HG03064 (cell line): ENCODE measurements around the gene HAPLN2.

Source experiments
- ATAC-seq: cut with Tn5 transposase; IDR thresholded peaks from one replicate; pipeline ENCODE4 v1.9.1; 2021; ENCODE audit warnings: low read depth; ENCODE audit not compliant: unreplicated experiment

HAPLN2 gene

GRCh38 chr1:156643049-156643777 lies 24.0 kb downstream of the HAPLN2 start:
- no peak for ATAC-seq

GRCh38 chr1:156643778-156644092 lies 24.5 kb downstream of the HAPLN2 start:
- ATAC-seq = no peak

- no peak for ATAC-seq
Observed at GRCh38 chr1:156644146-156644545, 24.9 kb downstream of the HAPLN2 start.

- ATAC-seq = no peak
Observed at GRCh38 chr1:156644640-156645039, 25.4 kb downstream of the HAPLN2 start.

- no peak for ATAC-seq
Observed at GRCh38 chr1:156645056-156645455, 25.8 kb downstream of the HAPLN2 start.

GRCh38 chr1:156645666-156646065 lies 26.5 kb downstream of the HAPLN2 start:
- ATAC-seq = no peak

GRCh38 chr1:156646738-156647211 lies 27.6 kb downstream of the HAPLN2 start:
- no peak for ATAC-seq

GRCh38 chr1:156647351-156647750 lies 28.1 kb downstream of the HAPLN2 start:
- no peak for ATAC-seq

GRCh38 chr1:156648496-156648895 lies 29.3 kb downstream of the HAPLN2 start:
- ATAC-seq = no peak

- no peak for ATAC-seq
Observed at GRCh38 chr1:156648951-156649350, 29.7 kb downstream of the HAPLN2 start.

- no peak for ATAC-seq
Observed at GRCh38 chr1:156652131-156652991, 33.1 kb downstream of the HAPLN2 start.

GRCh38 chr1:156652992-156653355 lies 33.8 kb downstream of the HAPLN2 start:
- no peak for ATAC-seq

GRCh38 chr1:156654700-156655099 lies 35.5 kb downstream of the HAPLN2 start:
- no peak for ATAC-seq

- no peak for ATAC-seq
Observed at GRCh38 chr1:156655151-156655903, 36.1 kb downstream of the HAPLN2 start.

- ATAC-seq = no peak
Observed at GRCh38 chr1:156655904-156656516, 36.8 kb downstream of the HAPLN2 start.

- no peak for ATAC-seq
Observed at GRCh38 chr1:156656806-156657740, 37.9 kb downstream of the HAPLN2 start.

GRCh38 chr1:156657741-156658319 lies 38.6 kb downstream of the HAPLN2 start:
- no peak for ATAC-seq

- no peak for ATAC-seq
Observed at GRCh38 chr1:156658496-156658895, 39.3 kb downstream of the HAPLN2 start.

GRCh38 chr1:156658945-156659574 lies 39.8 kb downstream of the HAPLN2 start:
- ATAC-seq = no peak
